Loucy (cell line): ENCODE data around the gene SALL2.

Experiments
- H2AFZ ChIP-seq: fragments of 200-600 bp; sonication (generic); 2 replicates; pipeline ENCODE4 v1.6.0; 2016; ENCODE audit warnings: antibody characterized with exemption, mild to moderate bottlenecking, low read length, moderate library complexity
- H3F3A ChIP-seq: fragments of 200-600 bp; 2 replicates; pipeline ENCODE4 v1.6.0; 2016; ENCODE audit warnings: antibody characterized with exemption, low read depth, mild to moderate bottlenecking
- H3K27me3 ChIP-seq: fragments of 200-600 bp; sonication (generic); 2 replicates; pipeline ENCODE4 v1.6.1; 2014; ENCODE audit warnings: low read length, mild to moderate bottlenecking; ENCODE audit not compliant: insufficient read depth, poor library complexity, severe bottlenecking
- H3K36me3 ChIP-seq: fragments of 200-600 bp; sonication (generic); 2 replicates; pipeline ENCODE4 v1.6.1; 2016; ENCODE audit warnings: low read length; ENCODE audit not compliant: insufficient read depth
- H3K4me1 ChIP-seq: fragments of 200-600 bp; sonication (generic); 2 replicates; pipeline ENCODE4 v1.5.1; 2014; ENCODE audit warnings: low read length, mild to moderate bottlenecking; ENCODE audit not compliant: insufficient read depth, poor library complexity, severe bottlenecking
- H3K4me2 ChIP-seq: fragments of 200-600 bp; sonication (generic); 2 replicates; pipeline ENCODE4 v1.6.0; 2014; ENCODE audit warnings: antibody characterized with exemption, low read length, low read depth, mild to moderate bottlenecking; ENCODE audit not compliant: poor library complexity, severe bottlenecking
- H3K4me3 ChIP-seq: fragments of 200-600 bp; sonication (generic); 2 replicates; pipeline ENCODE4 v1.5.1; 2014; ENCODE audit warnings: low read length, mild to moderate bottlenecking, mixed read lengths; ENCODE audit not compliant: poor library complexity, severe bottlenecking
- H3K79me2 ChIP-seq: fragments of 200-600 bp; sonication (generic); 2 replicates; pipeline ENCODE4 v1.6.1; 2014; ENCODE audit warnings: low read length; ENCODE audit not compliant: insufficient read depth
- H3K9ac ChIP-seq: fragments of 200-600 bp; sonication (generic); 2 replicates; pipeline ENCODE4 v1.6.0; 2014; ENCODE audit warnings: mild to moderate bottlenecking, low read depth, low read length, moderate library complexity; ENCODE audit not compliant: poor library complexity, severe bottlenecking
- H3K9me2 ChIP-seq: fragments of 200-600 bp; sonication (generic); replicated peaks from 2 replicates; pipeline ENCODE4 v1.6.1; 2016; ENCODE audit warnings: low read depth, low read length, mixed read lengths
- H3K9me3 ChIP-seq: fragments of 200-600 bp; sonication (generic); 2 replicates; pipeline ENCODE4 v1.6.1; 2014; ENCODE audit warnings: mild to moderate bottlenecking, antibody characterized with exemption, low read length, low read depth; ENCODE audit not compliant: insufficient read depth
- H4K20me1 ChIP-seq: fragments of 200-600 bp; sonication (generic); 2 replicates; pipeline ENCODE4 v1.6.0; 2014; ENCODE audit warnings: antibody characterized with exemption, low read length, mild to moderate bottlenecking; ENCODE audit not compliant: insufficient read depth, poor library complexity, severe bottlenecking
- EZH2phosphoT487 ChIP-seq: fragments of 200-600 bp; IDR thresholded peaks from 2 replicates; pipeline ENCODE4 v1.6.1; 2018; ENCODE audit warnings: antibody characterized with exemption, mild to moderate bottlenecking, moderate library complexity, borderline replicate concordance
- TF ChIP-seq, protein P1 (sequence below): fragments of 200-600 bp; sonication (generic); conservative IDR thresholded peaks from 2 replicates; pipeline ENCODE4 v1.5.1; 2014; ENCODE audit warnings: mild to moderate bottlenecking, antibody characterized with exemption, low read length

SALL2 gene

DNA sequence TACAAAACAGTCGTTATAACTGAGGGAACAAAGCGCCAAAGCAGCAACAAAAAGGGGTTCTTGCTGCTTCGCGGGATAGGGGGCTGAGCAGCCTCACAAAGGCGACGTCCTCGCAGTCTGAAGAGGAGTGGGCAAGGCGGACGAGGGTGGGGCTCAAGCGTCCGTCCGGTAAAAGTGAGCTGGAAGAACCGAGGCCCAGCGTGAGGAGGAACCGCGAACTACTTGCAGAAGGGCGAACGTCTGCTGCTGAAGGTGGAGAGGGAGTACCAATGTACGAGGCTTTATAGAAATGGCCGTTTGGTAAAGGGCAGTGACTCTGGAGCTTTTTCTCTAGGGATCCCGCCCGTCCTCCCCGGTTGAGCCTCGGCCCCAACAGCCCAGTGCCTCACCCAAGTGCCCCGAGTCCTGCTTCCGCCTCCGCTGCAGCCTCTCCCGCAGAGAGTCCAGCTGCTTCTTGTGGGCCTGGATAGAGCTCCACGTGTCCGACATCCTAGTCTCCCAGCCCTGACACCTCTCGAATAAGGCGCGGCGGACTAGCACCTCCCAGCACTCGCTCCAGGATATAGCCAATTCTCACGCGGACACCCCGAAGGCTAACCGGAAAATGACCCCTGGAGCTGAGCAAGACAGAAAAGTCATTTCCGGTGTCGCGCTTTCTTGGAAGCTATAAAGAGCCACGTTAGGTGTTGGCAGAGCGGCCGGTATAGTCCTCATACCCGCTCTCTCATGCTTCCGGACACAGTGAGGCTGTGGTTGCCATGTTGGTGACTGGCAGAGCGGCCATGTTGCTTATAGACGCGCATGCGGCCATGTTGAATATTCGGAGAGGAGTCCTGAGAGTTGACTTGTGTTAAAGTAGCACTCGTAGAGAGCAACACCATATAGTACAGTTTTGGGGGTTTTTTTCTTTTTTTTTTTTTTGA lies 15.2 kb downstream of the SALL2 start, which contains the start of gene METTL3:
TSS of gene METTL3 (minus strand) at position 606 of the 923 bp plus-strand sequence. CDS start at position 489, 117 bp downstream.
- Histone ChIP-seq H3K4me2 (peak within 1 kb of the TSS; percentile 88), H3K4me1 (peaks cover 10% of the 10 kb centered on the region), H3K79me2 (peaks cover 47% of the 10 kb centered on the region), H3K9me3 (no peaks in the 10 kb centered on the region), H3K4me3 (peak within 1 kb of the TSS; percentile 95), H3K27me3 (peaks cover 32% of the 10 kb centered on the region), H3K9me2 (no peaks in the 10 kb centered on the region), H2AFZ (peak within 1 kb of the TSS; percentile 92), H3K9ac (peak within 1 kb of the TSS; percentile 89), H3K36me3 (no peaks in the 10 kb centered on the region), H4K20me1 (peaks cover 9% of the 10 kb centered on the region), H3F3A (no peaks in the 10 kb centered on the region; the same call in 1 of the 2 replicates)
- no peak for TF ChIP-seq EZH2phosphoT487
- TF ChIP-seq, protein P1, sequence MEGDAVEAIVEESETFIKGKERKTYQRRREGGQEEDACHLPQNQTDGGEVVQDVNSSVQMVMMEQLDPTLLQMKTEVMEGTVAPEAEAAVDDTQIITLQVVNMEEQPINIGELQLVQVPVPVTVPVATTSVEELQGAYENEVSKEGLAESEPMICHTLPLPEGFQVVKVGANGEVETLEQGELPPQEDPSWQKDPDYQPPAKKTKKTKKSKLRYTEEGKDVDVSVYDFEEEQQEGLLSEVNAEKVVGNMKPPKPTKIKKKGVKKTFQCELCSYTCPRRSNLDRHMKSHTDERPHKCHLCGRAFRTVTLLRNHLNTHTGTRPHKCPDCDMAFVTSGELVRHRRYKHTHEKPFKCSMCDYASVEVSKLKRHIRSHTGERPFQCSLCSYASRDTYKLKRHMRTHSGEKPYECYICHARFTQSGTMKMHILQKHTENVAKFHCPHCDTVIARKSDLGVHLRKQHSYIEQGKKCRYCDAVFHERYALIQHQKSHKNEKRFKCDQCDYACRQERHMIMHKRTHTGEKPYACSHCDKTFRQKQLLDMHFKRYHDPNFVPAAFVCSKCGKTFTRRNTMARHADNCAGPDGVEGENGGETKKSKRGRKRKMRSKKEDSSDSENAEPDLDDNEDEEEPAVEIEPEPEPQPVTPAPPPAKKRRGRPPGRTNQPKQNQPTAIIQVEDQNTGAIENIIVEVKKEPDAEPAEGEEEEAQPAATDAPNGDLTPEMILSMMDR: no peak

DNA sequence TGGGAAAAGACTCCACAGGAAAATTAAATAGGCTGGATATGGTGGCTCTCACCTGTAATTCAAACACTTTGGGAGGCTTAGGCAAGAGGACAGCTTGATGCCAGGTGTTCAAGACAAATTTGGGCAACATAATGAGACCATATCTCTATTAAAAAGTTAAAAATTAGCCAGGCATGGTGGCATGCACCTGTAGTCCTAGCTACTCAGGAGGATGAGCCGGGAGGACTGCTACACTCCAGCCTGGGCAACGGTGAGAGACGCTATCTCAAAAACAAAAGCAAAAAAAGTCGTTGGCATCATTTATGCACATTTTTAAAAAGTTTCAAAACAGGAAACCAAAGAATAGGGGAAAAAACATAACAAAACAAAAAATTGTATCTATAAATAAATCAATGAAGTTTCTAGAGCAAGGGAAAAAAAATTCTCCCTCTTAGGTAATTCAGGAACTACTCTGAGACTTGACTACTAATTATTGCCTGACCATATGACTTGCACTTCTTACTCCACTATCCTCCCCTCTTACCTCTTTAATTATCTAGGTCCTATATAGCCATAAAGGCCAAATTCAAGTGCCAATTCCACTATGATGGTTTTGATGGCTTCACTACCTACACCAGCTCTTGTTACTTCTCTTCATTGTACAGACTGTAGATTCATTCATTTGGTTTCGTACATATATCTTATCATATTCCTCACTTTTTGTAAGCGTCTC lies 16.6 kb downstream of the SALL2 start:
- Histone ChIP-seq H3K4me3 (peak overlapping the region; percentile 95), H4K20me1 (peaks cover 16% of the 10 kb centered on the region), H3K9me3 (no peaks in the 10 kb centered on the region)

DNA sequence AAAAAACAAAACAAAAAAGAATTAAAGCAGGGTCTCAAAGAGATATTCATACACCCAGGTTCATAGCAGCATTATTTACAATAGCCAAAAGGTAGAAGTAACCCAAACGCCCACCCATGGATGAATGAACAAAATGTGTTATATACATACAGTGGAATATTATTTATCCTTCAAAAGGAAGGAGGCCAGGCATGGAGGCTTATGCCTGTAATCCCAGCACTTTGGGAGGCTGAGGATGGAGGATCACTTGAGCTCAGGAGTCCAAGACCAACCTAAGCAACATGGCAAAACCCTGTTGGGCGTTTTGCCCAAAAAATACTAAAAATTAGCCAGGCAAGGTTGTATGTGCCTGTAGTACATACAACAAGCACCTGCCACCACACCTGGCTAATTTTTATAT lies 19.6 kb downstream of the SALL2 start:
- H4K20me1 ChIP-seq: peaks cover 16% of the 10 kb centered on the region
- no peaks in the 10 kb centered on the region for H3F3A ChIP-seq
- H3K9me3 ChIP-seq: no peaks in the 10 kb centered on the region
- H3K4me2 ChIP-seq: no peak overlapping the region
- H3K27me3 ChIP-seq: no peaks in the 10 kb centered on the region
- TF ChIP-seq EZH2phosphoT487: no peak
- TF ChIP-seq, protein P1: no peak
- H3K79me2 ChIP-seq: peaks cover 63% of the 10 kb centered on the region
- H3K4me1 ChIP-seq: peaks cover 4% of the 10 kb centered on the region
- no peak overlapping the region for H3K9ac ChIP-seq
- H3K36me3 ChIP-seq: peaks cover 23% of the 10 kb centered on the region; the same call in 1 of the 2 replicates
- H3K9me2 ChIP-seq: no peaks in the 10 kb centered on the region
- no peak overlapping the region for H3K4me3 ChIP-seq
- no peak overlapping the region for H2AFZ ChIP-seq

More for the DNA sequence above, 16.6 kb downstream of the SALL2 start:
- TF ChIP-seq EZH2phosphoT487: no peak
- TF ChIP-seq, protein P1: no peak
- H3K4me1 ChIP-seq: peaks cover 10% of the 10 kb centered on the region
- H3K9ac ChIP-seq: peak overlapping the region; percentile 89
- H3K9me2 ChIP-seq: no peaks in the 10 kb centered on the region
- H3F3A ChIP-seq: no peaks in the 10 kb centered on the region; the same call in 1 of the 2 replicates
- peak overlapping the region; percentile 88 for H3K4me2 ChIP-seq
- H3K79me2 ChIP-seq: peaks cover 57% of the 10 kb centered on the region
- H3K36me3 ChIP-seq: no peaks in the 10 kb centered on the region
- H3K27me3 ChIP-seq: peaks cover 20% of the 10 kb centered on the region
- no peak overlapping the region for H2AFZ ChIP-seq
